ENCODE measurements around the gene MMP11. TPM values are rescaled to one million over a fixed set of nuclear protein-coding genes. Genes with fewer than 3 reads are reported as not detected.

Gene MMP11
- total RNA-seq, 2 donors from 2014 or later = 2.3 to 4.5 TPM

DNA sequence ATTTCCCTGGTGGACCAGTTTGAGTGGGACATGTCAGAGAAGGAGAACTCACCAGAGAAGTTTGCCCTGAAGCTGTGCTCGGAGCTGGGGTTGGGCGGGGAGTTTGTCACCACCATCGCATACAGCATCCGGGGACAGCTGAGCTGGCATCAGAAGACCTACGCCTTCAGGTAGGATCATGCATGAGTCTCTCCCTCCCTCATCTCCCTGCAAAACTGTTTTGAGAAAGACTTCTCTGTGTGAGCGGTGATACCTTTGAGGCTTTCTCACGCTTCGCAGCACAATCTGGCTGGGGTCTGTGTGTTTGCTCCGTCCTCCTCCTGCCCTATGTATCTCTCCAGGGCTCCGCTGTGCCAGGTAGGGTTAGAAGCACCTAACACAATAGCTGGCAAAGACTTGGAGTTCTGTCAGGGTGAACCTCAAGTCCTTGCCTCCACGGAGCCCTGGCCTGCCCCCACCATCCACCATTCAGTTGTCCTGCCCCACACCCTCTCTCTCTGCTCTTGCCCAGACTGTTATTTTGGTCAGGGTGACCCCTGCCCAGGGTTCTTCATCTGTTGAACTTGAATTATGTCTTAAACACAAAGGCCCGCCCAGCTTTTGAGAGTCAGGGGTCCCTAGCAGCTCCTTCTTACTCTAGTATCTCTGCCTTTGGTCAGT lies 52.7 kb downstream of the MMP11 start:
- peaks cover 20% of the 10 kb centered on the region for H3K36me3 ChIP-seq

DNA sequence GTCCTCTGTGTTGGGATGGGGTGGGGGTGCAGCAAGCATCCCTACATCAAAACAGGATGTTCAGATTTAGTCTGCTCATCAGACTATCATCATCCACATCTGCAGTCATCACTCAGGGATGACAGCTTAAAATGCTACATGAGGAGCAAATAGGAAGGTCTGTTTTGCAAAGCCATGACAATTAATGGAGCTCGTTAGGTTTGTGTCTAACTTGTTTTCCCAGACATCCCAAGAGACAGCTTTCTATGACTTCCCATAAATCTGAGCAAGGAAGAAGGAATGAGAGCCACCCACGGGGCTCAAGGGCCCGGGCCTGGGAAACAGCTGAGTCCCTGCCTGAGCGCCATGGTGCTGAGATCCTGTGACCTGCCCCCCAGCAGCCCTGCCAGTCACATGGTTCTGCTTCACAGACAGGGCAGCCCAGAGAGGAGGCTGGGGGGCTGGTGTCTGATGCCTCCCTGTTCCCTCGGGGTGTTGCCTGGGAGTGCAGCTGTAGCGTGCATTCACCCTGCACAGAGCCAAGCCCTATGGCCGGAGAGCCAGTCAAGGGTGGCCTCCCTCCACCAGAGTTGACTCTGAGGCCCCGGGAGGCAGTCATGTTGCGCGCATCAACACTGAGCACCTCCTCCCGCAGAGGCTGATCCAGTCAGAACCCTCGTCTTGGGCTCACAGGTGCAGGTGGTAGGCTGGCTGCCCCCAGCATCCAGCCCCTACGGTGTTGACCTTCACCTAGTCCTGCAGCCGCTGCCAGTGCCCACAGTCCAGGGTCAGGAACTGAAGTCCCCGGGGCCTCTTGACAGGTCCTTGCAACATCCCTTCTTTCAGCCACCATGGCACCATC lies 54.1 kb downstream of the MMP11 start:
- Histone ChIP-seq H3K27ac (no peak overlapping the region), H3K36me3 (peaks cover 16% of the 10 kb centered on the region), H3K9me3 (no peaks in the 10 kb centered on the region), H3K4me3 (no peak overlapping the region), H3K4me1 (no peaks in the 10 kb centered on the region), H3K9ac (ENCODE audit: low read depth in 2 of 2, low read length in 2 of 2) (no peak overlapping the region), H3K27me3 (no peaks in the 10 kb centered on the region)
- intact Hi-C loops (cut with DNase I) = no loop called here
- DNase-seq = no peak
- TF ChIP-seq, protein P1, sequence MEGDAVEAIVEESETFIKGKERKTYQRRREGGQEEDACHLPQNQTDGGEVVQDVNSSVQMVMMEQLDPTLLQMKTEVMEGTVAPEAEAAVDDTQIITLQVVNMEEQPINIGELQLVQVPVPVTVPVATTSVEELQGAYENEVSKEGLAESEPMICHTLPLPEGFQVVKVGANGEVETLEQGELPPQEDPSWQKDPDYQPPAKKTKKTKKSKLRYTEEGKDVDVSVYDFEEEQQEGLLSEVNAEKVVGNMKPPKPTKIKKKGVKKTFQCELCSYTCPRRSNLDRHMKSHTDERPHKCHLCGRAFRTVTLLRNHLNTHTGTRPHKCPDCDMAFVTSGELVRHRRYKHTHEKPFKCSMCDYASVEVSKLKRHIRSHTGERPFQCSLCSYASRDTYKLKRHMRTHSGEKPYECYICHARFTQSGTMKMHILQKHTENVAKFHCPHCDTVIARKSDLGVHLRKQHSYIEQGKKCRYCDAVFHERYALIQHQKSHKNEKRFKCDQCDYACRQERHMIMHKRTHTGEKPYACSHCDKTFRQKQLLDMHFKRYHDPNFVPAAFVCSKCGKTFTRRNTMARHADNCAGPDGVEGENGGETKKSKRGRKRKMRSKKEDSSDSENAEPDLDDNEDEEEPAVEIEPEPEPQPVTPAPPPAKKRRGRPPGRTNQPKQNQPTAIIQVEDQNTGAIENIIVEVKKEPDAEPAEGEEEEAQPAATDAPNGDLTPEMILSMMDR (IDR thresholded peaks at IDR 0.05) = no peak

More for the DNA sequence above, 52.7 kb downstream of the MMP11 start:
- intact Hi-C loops (cut with DNase I) = no loop called here
- Histone ChIP-seq H3K9ac (ENCODE audit: low read depth in 2 of 2, low read length in 2 of 2) (no peak overlapping the region), H3K4me3 (no peak overlapping the region), H3K27me3 (no peaks in the 10 kb centered on the region), H3K9me3 (no peaks in the 10 kb centered on the region), H3K27ac (no peak overlapping the region), H3K4me1 (no peaks in the 10 kb centered on the region)
- TF ChIP-seq, protein P1 (IDR thresholded peaks at IDR 0.05) = no peak
- no peak for DNase-seq

DNA sequence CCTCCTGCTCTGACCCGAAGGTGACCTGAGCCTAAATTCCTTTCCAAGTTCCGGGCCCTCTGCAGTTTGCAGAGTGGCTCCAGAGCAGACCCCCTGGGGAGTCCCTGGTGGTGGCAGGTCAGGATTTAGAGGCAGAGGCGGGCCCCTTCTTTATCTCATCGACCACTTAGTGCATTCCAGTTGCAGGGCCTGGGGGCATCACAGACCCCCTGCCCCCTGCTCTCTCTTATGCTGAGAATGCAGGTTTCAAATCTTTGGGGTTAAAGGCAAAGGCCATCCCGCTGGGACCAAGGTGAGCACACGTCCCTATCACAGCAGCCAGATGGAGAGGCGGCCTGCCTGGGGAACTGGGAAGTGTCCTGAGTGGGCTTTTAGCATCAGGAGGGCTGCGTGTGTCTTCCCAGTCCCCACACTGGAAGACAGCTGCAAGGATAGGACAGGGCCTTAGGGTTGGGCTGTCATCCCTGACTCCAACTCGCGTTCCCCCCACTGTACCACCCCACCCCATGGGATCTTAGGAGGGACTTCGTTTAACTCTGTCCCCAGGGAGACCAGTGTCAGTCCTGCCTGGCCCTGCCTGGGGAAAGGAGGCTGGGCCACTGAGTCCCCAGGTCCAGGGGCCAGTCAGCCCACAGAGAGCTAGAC lies 54.8 kb downstream of the MMP11 start:
- Histone ChIP-seq H3K27ac (no peak overlapping the region), H3K4me1 (no peaks in the 10 kb centered on the region), H3K27me3 (no peaks in the 10 kb centered on the region), H3K9ac (ENCODE audit: low read depth in 2 of 2, low read length in 2 of 2) (no peak overlapping the region), H3K4me3 (no peak overlapping the region), H3K36me3 (peaks cover 16% of the 10 kb centered on the region), H3K9me3 (no peaks in the 10 kb centered on the region)
- intact Hi-C loops (cut with DNase I) = no loop called here
- no peak for DNase-seq
- TF ChIP-seq, protein P1 (IDR thresholded peaks at IDR 0.05) = no peak

DNA sequence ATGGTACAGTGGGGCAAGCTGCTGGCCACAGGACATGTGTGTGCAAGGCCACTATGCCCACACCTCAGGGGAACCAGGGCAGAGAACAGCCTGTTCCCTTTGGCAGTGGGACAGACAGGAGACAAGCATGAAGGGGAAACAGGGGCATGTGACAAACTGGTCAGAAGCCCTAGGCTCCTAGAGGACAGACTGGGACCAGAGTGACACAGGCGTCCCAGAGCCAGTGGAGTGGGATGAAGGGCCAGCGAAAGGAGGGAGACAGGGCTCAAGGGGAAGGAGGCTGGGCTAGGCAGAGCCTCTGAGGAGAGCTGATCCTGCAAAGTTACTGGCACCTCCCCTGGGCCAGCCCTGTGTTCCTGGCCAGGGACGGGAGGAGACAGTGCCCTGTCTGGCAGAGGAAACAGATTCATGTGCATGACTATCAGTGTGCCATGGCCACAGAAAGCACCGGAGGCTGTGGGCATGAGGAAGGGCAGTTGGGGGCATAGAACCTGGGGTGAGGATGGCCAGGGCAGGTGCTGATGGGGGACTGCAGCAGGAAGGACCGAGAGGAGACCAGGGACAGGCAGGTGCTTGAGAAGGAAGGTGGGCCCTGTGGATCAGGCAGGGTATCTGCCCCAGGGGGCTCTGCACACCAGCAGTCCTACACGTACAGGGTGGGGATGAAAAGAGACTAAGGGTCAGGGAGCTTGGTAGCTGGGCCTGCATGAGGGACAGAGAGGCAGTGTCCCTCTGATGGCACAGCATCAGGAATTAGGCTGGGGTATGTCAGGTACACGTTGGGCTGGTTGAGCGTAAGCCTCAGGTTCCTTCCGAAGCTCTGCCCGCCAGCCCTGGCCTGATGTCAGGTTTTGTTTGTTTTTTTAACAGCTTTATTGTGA lies 56.4 kb downstream of the MMP11 start:
- no peaks in the 10 kb centered on the region for H3K27me3 ChIP-seq
- intact Hi-C loops (cut with DNase I) = no loop called here
- peaks cover 12% of the 10 kb centered on the region for H3K36me3 ChIP-seq
- H3K9me3 ChIP-seq = no peaks in the 10 kb centered on the region
- H3K27ac ChIP-seq = no peak overlapping the region
- no peak for DNase-seq
- TF ChIP-seq, protein P1 (IDR thresholded peaks at IDR 0.05) = no peak
- no peak overlapping the region for H3K9ac ChIP-seq (ENCODE audit: low read depth in 2 of 2, low read length in 2 of 2)
- no peaks in the 10 kb centered on the region for H3K4me1 ChIP-seq
- no peak overlapping the region for H3K4me3 ChIP-seq
